Coronary artery (tissue), 2 donors: ENCODE results near the gene FARP1.

Experiments
- DNase-seq: peaks from one replicate; pipeline ENCODE4 v3.0.0-alpha.2; 2017; ENCODE audit warnings: low spot score
- H3K27ac ChIP-seq, 2 donors: fragments of 200-600 bp; sonication (generic); one replicate each; pipeline ENCODE4 v1.5.1; 2016 to 2019
- H3K4me3 ChIP-seq: fragments of 200-600 bp; sonication (generic); 2 replicates; pipeline ENCODE4 v1.5.1; 2016; ENCODE audit warnings: mild to moderate bottlenecking, moderate library complexity
- CTCF ChIP-seq: fragments of 200-600 bp; sonication (generic); IDR thresholded peaks from one replicate; pipeline ENCODE4 v1.5.1; 2019; ENCODE audit warnings: antibody characterized with exemption

FARP1 gene

GRCh38 chr13:98208606-98209005 lies 65.7 kb downstream of the FARP1 start:
- peak overlapping the region in 1 of 2 donors; percentile 35 for H3K27ac ChIP-seq
- no peak overlapping the region for H3K4me3 ChIP-seq
- DNase-seq, result no peak
- TF ChIP-seq CTCF, result no peak

GRCh38 chr13:98212763-98213162 lies 69.9 kb downstream of the FARP1 start:
- TF ChIP-seq CTCF, result no peak
- no peak overlapping the region for H3K27ac ChIP-seq
- no peak overlapping the region for H3K4me3 ChIP-seq
- no peak for DNase-seq

GRCh38 chr13:98213354-98213753 lies 70.5 kb downstream of the FARP1 start:
- no peak for TF ChIP-seq CTCF
- H3K4me3 ChIP-seq, result no peak overlapping the region
- DNase-seq, result no peak
- H3K27ac ChIP-seq, result no peak overlapping the region

GRCh38 chr13:98214008-98214643 lies 71.2 kb downstream of the FARP1 start:
- TF ChIP-seq CTCF, result no peak
- no peak for DNase-seq
- no peak overlapping the region for H3K27ac ChIP-seq
- no peak overlapping the region for H3K4me3 ChIP-seq

GRCh38 chr13:98214707-98215106 lies 71.8 kb downstream of the FARP1 start:
- H3K4me3 ChIP-seq, result no peak overlapping the region
- H3K27ac ChIP-seq, result no peak overlapping the region
- no peak for TF ChIP-seq CTCF
- no peak for DNase-seq

- H3K27ac ChIP-seq, result peak overlapping the region; percentile 45 to 69
- no peak for DNase-seq
- no peak for TF ChIP-seq CTCF
- no peak overlapping the region for H3K4me3 ChIP-seq
Measured at GRCh38 chr13:98215508-98215907, 72.6 kb downstream of the FARP1 start.

GRCh38 chr13:98216135-98216565 lies 73.3 kb downstream of the FARP1 start:
- no peak overlapping the region for H3K4me3 ChIP-seq
- no peak for TF ChIP-seq CTCF
- peak overlapping the region; percentile 45 to 69 for H3K27ac ChIP-seq
- DNase-seq, result peak; percentile 78
